Measurements from ENCODE around the gene CIB1. TPM values are rescaled to one million over a fixed set of nuclear protein-coding genes. Genes with fewer than 3 reads are reported as not detected.

The CIB1 gene
- total and polyA plus RNA-seq, 2 of the 8 experiments (the other 6 are each of a cell fraction or from before 2014, with no cell fraction given): 26.0 to 63.5 TPM

- no peak overlapping the region for H3K4ac ChIP-seq (replicated peaks; ENCODE audit: insufficient read length, low read depth, low read length)
- H3K9me3 ChIP-seq (ENCODE audit: insufficient read depth in 2 of 2, low read depth in 1 of 2, low read length in 1 of 2): no peaks in the 10 kb centered on the region
- peaks cover 0 to 8% (median 4%) of the 10 kb centered on the region in 4 experiments; a peak in 5 of 7 replicates for H3K4me1 ChIP-seq (replicated peaks in 1 of 4; ENCODE audit: control insufficient read depth in 3 of 4, insufficient read depth in 4 of 4, low read length in 3 of 4)
- no peak overlapping the region for H2AK5ac ChIP-seq (ENCODE audit: low read depth, low read length)
- H2BK20ac ChIP-seq (ENCODE audit: low read length): no peak overlapping the region
- H4K20me1 ChIP-seq (replicated peaks in 1 of 2; ENCODE audit: control insufficient read depth in 1 of 2, insufficient read depth in 2 of 2, low read length in 2 of 2): peaks cover 0 to 2% of the 10 kb centered on the region in 2 experiments
- DNase-seq (ENCODE audit: low read depth in 1 of 2, low spot score in 2 of 2) (no peak), FAIRE-seq (no peak)
- no peak overlapping the region for H4K8ac ChIP-seq (ENCODE audit: extremely low read depth, insufficient read depth, low read length)
- no peak overlapping the region for H3K4me2 ChIP-seq (ENCODE audit: insufficient read depth in 1 of 2, low read depth in 2 of 2, low read length in 2 of 2)
- no peak overlapping the region for H2BK5ac ChIP-seq (ENCODE audit: low read depth, low read length)
- no peak overlapping the region for H2BK15ac ChIP-seq (ENCODE audit: low read length)
- H3K79me2 ChIP-seq (ENCODE audit: control insufficient read depth in 1 of 2, insufficient read depth in 2 of 2, low read length in 2 of 2): no peaks in the 10 kb centered on the region
- POLR2A ChIA-PET (ENCODE audit: partially characterized antibody): no interaction called here
- WGBS, 2 experiments (ENCODE audit: extremely low coverage in 1 of 2, insufficient coverage in 1 of 2, insufficient read length in 1 of 2, insufficient replicate concordance in 2 of 2, low coverage in 1 of 2, low lambda C conversion rate in 2 of 2, missing lambda C conversion rate in 1 of 2): 92% methylated on average over 2 of the region's 2 CpGs; no CpG with 5 or more reads in 1 of the 2 experiments
- no peak overlapping the region for H3K4me3 ChIP-seq (ENCODE audit: extremely low read depth in 1 of 4, insufficient read depth in 2 of 4, low read depth in 3 of 4, low read length in 4 of 4)
- no peaks in the 10 kb centered on the region for H3K36me3 ChIP-seq (ENCODE audit: control insufficient read depth in 2 of 4, insufficient read depth in 4 of 4, low read length in 3 of 4)
- no peak overlapping the region for H3K23ac ChIP-seq (ENCODE audit: insufficient read length)
- no peak overlapping the region for H3K27ac ChIP-seq (ENCODE audit: low read depth, low read length)
- no peak overlapping the region for H4K91ac ChIP-seq (replicated peaks; ENCODE audit: insufficient read length, low read length)
- no peak overlapping the region for H3K56ac ChIP-seq (replicated peaks; ENCODE audit: insufficient read length, low read depth, low read length)
- H3K14ac ChIP-seq (ENCODE audit: insufficient read length): no peak overlapping the region
- H3K27me3 ChIP-seq (replicated peaks in 1 of 4; ENCODE audit: control insufficient read depth in 3 of 4, extremely low read depth in 1 of 4, insufficient read depth in 3 of 4, low read length in 3 of 4): no peaks in the 10 kb centered on the region
- no peak overlapping the region for H3K9ac ChIP-seq (replicated peaks in 1 of 4; ENCODE audit: extremely low read depth in 1 of 4, low read depth in 3 of 4, low read length in 3 of 4)
- peaks cover 2% of the 10 kb centered on the region; the same call in 1 of the 2 replicates for H3K23me2 ChIP-seq (ENCODE audit: low read depth, low read length)
- H4K5ac ChIP-seq (ENCODE audit: insufficient read length, low read depth, low read length): no peak overlapping the region
- H2BK12ac ChIP-seq (ENCODE audit: low read depth, low read length): no peak overlapping the region
- no peak overlapping the region for H3K18ac ChIP-seq (ENCODE audit: extremely low read depth, low read length)
- H2AFZ ChIP-seq (ENCODE audit: low read length): no peak overlapping the region
- H3K79me1 ChIP-seq (ENCODE audit: low read depth, low read length): peaks cover 3% of the 10 kb centered on the region; the same call in 1 of the 2 replicates
- CTCF ChIA-PET (ENCODE audit: partially characterized antibody): interaction anchor here (1.0 to 1.6 kb wide), 4 partner anchors 20 to 105 kb away, joined by 3 read pairs; no protein-coding TSS in a partner anchor
- no peak overlapping the region for H2BK120ac ChIP-seq (replicated peaks; ENCODE audit: low read depth, low read length)
- no peak for TF ChIP-seq TAF1 (IDR thresholded peaks at IDR 0.05; ENCODE audit: low read depth, low read length)
- no peak for TF ChIP-seq SAP30 (IDR thresholded peaks at IDR 0.05; ENCODE audit: insufficient read depth, insufficient replicate concordance, low read length)
- TF ChIP-seq KDM5A (IDR thresholded peaks at IDR 0.05; ENCODE audit: low read length): no peak
- TF ChIP-seq CEBPB (IDR thresholded peaks at IDR 0.05; ENCODE audit: low read depth, low read length): no peak
- TF ChIP-seq TAF7 (optimal IDR thresholded peaks at IDR 0.05; ENCODE audit: borderline replicate concordance, low read depth, low read length): no peak
- no peak for TF ChIP-seq CHD2 (IDR thresholded peaks at IDR 0.05; ENCODE audit: low read length)
- no peak for TF ChIP-seq HDAC2 (IDR thresholded peaks at IDR 0.05; ENCODE audit: borderline replicate concordance in 1 of 2, low read depth in 2 of 2, low read length in 2 of 2)
These were observed 39.1 kb downstream of the CIB1 start for GRCh38 chr15:90194655-90195054.
